HG03439 (cell line): ENCODE data around the gene CYSTM1.

Experiments
- ATAC-seq: cut with Tn5 transposase; IDR thresholded peaks from one replicate; pipeline ENCODE4 v1.9.1; 2021; ENCODE audit warnings: mild to moderate bottlenecking, moderate library complexity; ENCODE audit not compliant: unreplicated experiment

The CYSTM1 gene

DNA sequence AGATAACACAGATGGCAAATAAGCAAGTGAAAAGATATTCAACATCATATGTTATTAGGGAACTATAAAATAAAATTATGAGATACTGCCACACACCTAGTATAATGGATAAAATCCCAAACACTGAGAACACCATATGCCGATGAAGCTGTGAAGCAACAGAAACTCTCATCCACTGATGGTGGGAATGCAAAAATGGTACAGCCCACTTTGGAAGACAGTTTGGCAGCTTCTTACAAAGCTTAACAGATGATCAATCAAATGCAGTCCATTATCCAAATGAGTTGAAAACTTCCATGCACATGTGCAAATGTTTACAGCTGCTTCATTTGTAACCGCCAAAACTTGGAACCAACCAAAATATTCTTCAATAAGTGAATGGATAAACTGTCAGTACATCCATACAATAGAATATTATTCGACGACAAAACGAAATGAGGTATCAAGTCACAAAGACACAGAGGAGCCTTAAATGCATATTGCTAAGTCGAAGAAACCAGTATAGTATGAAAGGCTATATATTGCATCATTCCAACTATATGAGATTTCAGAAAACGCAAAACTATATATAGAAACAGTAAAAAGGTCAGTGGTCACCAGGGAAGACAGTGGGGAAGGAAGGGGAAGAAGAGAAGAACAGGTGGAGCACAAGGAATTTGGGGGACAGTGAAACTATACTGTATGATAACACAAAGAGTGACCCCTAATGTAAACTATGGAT, 113.0 kb downstream of the CYSTM1 start:
- no peak for ATAC-seq

GRCh38 chr5:140292212-140293036, 117.4 kb downstream of the CYSTM1 start:
- no peak for ATAC-seq
